Measurements from ENCODE around the gene ANKEF1.

- TF ChIP-seq CTCF (IDR thresholded peaks at IDR 0.05) (no peak), POLR2AphosphoS5 (IDR thresholded peaks at IDR 0.05) (no peak), EP300 (IDR thresholded peaks at IDR 0.05) (no peak)
These were observed 30.5 kb downstream of the ANKEF1 start for GRCh38 chr20:10065154-10065833.

All from upper lobe of left lung (tissue), 4 donors.